ENCODE results near the gene ARIH2.

Gene ARIH2

DNA sequence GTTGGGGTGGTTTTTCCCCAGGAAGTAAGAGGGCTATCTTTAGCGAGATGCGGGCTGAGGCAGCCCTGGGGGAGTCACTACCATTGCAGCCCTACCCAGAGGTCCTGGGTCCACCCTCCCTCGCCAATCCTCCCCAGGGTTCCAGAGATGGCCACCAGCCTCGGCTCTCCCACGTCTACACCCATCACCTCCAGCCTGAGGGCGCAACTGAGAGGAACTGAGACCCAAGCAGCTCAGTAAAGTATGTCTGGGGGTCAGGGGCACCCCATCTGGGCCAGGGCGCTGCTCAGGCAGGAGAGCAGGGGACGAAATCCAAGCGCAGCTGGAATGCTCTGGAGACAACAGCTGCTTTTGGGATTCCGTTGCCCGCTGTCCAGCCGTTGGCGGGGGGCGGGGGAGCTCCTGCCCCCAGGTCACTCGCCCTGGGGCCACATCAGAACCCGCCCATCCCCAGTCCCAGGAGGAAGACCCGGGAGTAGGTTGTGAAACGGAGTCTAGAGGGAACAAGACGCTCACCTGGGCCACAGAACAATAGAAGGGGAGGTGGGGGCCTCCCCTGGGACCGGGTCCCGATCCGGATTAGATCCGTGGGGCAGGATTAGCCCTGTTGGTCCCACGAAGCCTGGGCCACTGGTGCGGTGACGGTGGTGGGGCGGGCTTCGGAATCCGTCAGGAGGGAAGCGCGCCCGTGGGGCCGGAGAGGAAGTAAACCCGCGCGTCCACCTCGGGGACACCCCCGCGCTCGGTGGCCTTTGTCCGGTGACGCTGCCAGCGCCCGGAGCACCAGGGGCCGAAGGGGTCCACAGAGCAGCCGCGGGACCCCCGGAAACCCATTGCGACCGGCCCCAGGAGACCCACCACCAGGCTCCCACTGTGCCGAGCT, 101.9 kb downstream of the ARIH2 start:
- peak; percentile 12 for DNase-seq (ENCODE audit: low spot score)

DNA sequence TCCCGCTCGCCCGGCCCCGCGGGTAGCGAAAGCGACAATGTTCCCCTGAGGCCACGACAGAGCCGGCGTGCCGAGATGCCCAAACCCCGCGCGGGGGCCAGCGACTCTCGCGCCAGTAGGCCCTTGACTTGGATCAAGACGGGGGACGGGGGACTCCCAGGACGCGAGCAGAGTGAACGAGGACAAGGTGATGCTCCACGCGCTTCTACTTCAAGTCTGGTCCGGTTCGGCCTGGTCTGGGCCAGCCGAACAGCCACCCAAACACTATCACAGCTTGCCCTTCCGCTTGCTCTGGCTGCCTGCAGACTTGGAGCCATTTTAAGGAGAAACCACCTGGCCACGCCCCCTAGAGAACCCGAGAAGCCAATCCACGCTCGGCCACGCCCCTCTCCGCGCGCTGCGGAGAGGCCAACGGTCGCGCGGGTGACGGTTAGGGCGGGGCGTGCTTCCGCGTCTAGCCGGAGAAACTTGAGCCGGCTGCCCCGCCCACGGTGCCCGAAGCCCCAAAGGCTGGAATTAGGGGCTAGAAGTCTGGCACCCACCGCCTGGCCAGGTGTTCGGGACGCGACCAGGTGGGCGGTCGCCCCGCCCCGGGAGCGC, 102.7 kb downstream of the ARIH2 start:
- DNase-seq (ENCODE audit: low spot score) = peak; percentile 98

DNA sequence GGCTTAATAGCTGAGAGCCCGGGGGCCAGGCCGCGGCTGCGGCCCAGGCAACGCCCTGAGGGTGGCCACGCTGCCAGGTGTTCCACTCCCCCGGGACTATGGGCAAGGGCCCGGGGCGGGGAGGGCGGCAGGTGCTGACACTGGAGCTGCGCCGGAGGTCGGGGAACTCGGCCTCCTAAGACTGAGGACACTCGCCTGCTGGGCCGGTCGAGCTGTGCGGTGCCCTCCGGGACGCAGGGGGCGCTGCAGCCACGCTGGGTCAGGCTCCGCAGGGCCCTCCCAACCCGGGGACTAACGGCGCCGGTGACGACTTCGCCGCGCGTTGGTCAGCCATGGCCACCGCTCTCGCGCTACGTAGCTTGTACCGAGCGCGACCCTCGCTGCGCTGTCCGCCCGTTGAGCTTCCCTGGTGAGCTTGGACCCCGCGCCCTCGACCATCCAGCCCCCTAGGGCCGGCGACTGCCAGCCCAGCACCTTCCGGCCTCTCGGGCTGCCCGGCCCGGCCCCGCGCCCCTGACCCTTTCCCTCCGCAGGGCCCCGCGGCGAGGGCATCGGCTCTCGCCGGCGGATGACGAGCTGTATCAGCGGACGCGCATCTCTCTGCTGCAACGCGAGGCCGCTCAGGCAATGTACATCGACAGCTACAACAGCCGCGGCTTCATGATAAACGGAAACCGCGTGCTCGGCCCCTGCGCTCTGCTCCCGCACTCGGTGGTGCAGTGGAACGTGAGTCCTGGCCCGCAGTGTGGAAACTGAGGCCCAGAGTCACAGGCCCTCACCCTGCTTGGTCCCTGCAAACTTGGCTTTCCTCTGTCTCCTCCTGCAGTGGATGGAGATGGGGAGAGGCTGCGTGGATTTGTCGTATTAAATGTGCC, 103.4 kb downstream of the ARIH2 start, which contains the start of gene NDUFAF3:
Gene NDUFAF3 (plus strand): TSS at position 309 of the 875 bp plus-strand sequence. CDS start 24 bp downstream, at position 333.
- peak; percentile 90 for DNase-seq (ENCODE audit: low spot score)

DNA sequence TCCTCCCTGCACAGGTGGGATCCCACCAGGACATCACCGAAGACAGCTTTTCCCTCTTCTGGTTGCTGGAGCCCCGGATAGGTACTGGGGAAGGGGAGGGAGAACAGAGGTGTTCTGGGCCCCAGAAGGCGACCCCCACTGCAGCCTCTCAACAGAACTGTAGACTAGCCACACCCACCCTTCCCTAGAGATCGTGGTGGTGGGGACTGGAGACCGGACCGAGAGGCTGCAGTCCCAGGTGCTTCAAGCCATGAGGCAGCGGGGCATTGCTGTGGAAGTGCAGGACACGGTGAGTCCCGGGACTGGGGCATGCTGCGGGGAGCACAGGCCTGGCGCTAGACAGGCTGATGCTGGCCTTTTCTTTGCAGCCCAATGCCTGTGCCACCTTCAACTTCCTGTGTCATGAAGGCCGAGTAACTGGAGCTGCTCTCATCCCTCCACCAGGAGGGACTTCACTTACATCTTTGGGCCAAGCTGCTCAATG, 104.1 kb downstream of the ARIH2 start:
- DNase-seq (ENCODE audit: low spot score) = no peak

DNA sequence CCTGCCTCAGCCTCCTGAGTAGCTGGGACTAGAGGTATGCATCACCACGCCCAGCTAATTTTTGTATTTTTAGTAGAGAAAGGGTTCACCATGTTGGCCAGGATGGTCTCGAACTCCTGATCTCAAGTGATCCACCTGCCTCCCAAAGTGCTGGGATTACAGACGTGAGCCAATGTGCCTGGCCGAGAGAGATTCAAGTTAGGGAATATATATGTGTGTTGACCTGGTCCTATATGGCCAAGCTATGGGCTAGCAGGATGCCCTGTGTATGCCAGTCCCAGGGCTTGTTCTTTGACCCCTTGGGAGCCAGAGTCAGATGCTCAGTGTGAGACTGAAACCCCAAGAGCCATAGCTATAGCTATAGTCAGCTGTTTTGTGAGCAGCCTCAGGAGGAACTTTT, 105.1 kb downstream of the ARIH2 start:
- no peak for DNase-seq (ENCODE audit: low spot score)

DNA sequence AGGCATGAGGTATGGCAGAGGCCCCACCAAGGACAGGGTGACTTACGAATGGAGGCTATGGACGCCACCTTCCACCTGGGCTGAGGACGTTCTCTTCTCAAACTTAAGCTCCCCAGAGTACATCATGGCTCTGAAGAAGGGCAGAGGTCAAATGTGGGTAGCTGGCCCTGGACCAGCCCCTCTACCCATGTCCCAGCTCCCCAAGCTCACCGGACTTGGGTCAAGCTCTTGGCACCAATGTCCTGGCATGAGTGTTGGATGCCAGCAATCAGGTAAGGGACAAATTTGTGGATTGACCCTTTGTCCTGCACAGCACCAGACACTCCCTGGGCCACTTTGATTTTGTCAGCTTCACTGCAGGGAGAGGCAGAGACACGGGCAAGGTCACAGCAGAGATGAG, 105.8 kb downstream of the ARIH2 start:
- DNase-seq (ENCODE audit: low spot score) = no peak

DNA sequence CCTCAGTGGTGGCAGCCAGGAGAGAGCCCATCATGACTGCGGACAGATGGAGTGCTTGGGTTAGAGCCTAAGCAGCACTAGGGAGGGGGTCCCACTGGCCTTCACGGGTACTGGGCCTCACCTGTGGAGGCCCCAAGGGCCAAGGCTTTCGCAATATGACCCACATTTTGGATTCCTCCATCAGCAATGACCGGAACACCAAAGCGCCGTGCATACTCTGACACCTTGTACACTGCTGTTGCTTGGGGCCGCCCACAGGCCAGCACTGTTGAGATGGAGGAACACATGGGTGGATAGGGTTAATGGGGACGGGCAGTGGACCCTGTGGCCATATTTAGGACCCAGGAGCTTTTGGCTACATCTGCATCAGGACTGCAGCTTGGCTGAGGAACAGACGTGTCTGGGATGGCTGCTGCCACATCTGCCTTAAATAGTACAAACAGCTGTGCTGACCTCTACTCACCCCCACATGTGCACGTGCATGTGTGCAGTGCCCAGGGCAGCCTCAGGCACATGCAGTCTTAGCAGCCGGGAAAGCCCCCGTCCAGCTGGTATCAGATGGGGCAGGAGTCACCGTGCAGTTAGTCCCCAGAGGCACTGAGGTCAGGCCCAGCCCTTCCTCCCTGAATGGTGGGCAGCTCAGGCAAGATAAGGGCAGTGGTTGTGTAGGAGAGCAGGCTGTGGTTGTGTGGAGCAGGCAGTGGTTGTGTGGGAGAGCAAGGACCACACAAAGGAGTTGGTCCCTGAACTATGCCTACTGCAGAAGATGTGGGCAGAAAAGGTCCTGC, 106.6 kb downstream of the ARIH2 start:
- DNase-seq (ENCODE audit: low spot score) = no peak

DNA sequence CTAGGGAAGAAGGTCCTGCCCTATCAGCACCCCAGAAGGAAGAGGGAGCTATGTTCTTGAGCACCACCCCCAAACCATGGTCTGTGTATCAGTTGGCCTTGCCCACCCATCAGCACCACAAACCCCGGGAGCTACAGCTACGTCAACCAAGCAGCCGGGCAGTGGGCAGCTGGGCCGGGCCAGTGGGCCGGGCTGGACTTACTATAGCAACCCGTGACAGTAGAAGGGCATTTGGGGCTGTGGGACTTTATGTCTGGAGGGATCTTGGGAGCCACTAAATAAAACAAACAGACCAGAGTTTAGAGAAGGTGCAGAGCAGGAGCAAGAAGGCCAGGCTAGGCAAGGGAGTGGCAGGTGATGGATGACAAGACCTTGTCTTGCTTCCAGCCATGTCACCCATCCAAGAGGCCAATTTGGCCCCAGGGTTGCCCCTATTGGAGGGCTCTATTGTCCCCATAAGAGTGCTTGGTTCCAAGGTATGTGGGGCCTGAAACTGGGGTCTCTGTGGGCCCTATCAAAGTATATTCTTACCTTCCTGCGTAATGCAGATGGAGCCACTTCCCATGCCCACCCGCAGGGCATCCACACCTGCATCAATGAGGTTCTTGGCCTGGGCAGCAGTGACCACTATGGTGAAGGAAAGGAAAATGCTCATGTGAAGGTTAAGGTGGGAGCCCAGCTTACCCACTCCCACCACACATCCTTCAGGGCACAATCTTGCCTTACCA, 107.3 kb downstream of the ARIH2 start:
- no peak for DNase-seq (ENCODE audit: low spot score)

DNA sequence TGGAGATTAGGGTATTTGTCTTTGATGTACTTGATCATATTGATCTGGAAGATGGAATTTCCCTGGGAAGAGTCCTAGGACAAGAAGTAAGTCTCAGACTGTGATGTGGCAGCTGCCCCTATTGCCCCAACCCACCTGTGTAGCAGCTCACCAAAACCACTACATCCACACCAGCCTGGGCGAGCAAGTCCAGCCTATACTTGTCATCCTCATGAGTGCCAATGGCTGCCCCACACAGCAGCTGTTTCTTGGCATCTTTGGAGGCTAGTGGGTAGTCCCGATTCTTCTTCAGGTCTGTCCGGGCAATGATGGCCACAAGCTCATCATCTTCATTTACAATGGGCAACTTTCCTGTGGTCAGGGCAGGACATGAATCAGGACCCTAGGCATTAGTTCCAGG, 107.9 kb downstream of the ARIH2 start:
- DNase-seq (ENCODE audit: low spot score) = no peak

DNA sequence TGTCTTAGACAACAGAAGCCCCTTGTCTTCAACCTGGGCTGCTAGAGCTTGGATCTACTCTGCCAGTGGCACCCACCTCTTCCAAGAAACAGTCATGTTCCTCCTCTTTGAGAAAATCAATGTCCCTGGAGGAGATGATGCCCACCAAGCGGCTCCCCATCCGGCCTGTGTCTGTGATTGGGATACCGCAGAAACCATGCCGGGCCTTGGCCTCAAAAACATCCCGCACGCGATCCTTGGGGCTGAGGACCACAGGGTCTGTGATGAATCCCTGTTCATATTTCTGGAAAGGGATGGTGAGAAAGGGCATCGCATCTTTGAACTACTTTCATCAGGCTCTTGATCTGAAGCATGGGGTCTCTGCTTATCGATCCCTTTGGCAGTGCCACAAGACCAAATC, 109.0 kb downstream of the ARIH2 start:
- no peak for DNase-seq (ENCODE audit: low spot score)

DNA sequence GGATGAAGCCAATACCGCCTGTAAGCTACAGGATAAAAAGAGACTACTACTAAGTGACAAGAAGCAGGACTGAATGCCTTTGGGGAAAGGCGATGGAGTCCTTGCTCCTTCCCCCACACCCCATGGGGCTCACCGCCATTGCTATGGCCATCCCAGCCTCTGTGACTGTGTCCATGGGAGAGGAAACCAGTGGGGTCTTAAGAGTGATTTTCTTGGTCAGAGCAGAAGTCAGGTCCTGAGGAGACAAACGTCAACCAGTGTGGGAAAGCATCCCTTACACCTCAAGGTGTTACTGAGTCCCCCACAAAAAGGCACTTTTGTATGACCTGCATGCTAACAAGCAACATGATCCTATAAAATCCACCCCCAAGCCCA, 109.6 kb downstream of the ARIH2 start:
- no peak for DNase-seq (ENCODE audit: low spot score)

DNA sequence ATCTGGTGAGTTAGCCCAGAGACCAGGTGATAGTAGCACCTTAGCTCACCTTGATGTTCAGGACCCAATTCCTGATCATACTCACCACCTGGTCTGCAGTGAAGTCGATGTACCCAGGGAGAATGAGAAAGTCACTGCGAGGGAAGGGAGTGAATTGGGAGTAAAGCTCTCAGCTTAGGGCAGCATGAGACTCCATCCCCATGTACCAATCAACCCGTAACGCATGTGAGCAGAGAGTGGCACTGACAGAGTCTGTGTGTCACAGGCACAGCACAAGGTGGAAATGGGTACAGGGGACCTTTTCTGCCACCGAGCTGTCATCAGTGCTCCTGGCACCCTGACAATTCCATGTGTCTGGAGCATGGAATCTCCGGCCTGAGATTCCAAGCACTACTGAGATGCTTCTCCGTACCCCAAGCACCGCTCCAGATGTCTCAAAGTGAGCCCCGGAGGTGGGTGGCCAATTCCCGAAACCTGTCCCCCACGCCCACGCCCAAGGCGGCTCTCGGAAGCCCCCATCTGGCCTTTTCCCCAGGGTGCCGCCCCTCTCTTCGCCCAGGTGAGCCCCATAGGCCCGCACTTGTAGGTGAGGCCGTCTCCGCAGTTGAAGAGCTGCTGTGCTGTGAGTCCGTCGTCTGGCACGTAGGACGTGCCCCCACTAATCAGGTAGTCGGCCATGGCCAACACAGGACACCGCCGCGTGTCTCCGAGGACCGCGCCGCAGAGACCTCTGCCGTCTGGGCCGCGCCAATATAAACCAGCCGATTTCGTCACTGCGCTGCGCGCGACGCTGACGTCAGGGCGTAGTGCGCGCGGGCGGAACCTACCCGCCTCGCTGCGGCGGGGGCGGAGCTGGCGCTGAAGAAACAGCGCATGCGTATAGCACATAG, 110.3 kb downstream of the ARIH2 start, which contains the start of gene IMPDH2:
Gene IMPDH2 (minus strand): TSS at position 726 of the 890 bp plus-strand sequence. CDS start 48 bp downstream, at position 678.
- DNase-seq (ENCODE audit: low spot score) = peak; percentile 95

DNA sequence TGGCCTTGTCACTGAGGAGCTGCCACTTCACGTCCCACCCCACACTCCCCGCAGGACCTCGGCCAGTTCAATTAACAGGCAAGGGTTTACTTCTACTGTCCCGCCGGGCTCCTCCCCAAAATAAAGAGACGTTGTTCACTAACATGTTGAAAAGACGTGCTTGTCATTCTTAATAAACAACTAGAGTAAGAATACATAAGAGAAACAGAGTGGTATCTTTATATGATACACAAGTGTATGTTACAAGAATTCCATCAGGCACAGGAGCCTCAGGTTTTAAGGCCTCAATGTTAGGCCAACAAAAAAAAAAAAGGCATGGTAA, 110.9 kb downstream of the ARIH2 start:
- DNase-seq (ENCODE audit: low spot score) = no peak

DNA sequence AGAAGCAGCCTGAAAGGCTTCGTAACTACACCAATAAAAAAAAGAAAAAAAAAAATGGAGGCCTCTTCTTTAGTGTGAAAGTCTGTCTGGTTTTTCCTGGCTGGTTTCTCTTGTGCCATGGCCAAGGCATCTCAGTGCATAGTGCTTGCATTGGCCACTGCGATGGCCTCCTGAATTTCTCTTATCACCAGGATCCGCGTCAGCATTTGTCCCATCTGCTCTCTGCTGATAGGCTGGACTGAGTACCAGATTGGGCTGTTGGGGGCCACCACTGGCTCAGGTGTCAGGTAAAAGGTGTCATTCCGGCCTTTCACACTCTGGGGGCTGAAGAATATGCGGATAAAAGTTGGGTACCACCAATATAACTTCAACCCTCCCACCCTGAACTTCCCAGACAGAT, 111.7 kb downstream of the ARIH2 start:
- no peak for DNase-seq (ENCODE audit: low spot score)

DNA sequence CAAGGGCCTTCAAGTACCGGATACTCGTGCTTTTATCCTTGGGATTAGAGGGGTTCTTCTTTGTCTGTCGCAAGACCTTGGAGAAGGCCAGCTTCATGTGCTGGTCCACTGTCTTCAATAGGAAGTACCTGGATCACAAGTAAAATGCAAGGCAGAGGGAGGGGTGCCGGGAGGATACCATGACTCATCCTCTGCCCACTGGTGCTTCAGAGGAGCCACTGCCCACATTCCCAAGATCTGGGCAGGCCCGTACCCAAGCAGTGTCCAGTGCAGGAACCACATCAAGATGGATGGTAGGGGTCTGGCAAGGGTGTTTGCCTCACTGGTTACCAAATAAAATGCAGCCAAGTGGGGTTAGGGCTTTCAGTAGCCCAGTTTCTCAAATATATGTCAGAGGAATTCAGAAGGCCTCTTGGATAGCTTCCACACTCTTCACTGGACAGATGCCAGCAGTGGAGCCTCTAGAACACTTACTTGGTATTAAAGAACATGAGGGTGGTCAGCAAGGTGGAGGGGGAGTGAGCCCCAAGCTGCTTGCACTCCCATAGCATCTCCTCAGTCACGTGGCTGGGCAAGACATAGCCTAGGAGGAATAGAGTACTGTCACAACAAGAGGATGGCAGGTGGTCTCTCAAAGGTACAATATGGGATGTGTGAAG, 114.1 kb downstream of the ARIH2 start:
- no peak for DNase-seq (ENCODE audit: low spot score)

DNA sequence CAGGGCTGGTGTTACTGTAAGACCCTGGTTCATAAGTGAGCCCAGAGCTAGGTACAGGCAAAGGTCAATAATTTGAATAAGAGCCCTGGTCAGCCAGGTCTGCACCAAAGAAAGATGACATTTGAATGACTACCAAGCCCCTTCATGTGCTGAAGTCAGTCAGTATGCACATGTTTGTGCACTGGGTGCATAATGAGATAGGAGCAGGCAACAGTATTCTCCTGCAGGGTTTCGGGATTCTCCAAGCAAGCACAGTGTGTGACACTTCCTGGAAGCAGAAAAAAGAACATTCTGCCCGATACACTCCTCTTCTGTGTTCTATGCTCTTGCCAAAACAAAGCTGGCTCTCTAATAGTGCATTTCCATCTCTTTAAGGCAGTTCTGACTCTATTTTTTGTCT, 116.0 kb downstream of the ARIH2 start:
- no peak for DNase-seq (ENCODE audit: low spot score)

DNA sequence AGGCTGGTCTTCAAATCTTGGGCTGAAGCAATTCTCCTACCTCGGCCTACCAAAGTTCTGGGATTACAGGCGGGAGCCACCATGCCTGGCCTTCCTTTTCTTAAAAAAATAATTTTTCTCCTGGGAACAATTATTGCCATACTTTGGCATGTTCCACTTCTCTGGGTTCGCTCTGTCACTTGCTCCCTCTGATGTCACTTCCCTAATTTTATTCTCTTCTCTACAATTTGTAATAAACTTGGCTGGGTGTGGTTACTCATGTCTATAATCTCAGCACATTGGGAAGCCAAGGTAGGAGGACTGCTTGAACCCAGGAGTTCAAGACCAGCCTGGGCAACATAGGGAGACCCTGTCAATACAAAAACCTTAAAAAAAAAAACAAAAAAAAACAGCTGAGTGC, 116.6 kb downstream of the ARIH2 start:
- DNase-seq (ENCODE audit: low spot score) = no peak
